GM19463 (cell line): Measurements from ENCODE around the gene STARD10.
A peak's percentile ranks its signal among the peaks of the same experiment; 100 is the strongest.

Source experiments
- ATAC-seq: cut with Tn5 transposase; IDR thresholded peaks from one replicate; pipeline ENCODE4 v1.9.1; 2021; ENCODE audit warnings: mild to moderate bottlenecking, moderate library complexity; ENCODE audit not compliant: unreplicated experiment

Gene STARD10

DNA sequence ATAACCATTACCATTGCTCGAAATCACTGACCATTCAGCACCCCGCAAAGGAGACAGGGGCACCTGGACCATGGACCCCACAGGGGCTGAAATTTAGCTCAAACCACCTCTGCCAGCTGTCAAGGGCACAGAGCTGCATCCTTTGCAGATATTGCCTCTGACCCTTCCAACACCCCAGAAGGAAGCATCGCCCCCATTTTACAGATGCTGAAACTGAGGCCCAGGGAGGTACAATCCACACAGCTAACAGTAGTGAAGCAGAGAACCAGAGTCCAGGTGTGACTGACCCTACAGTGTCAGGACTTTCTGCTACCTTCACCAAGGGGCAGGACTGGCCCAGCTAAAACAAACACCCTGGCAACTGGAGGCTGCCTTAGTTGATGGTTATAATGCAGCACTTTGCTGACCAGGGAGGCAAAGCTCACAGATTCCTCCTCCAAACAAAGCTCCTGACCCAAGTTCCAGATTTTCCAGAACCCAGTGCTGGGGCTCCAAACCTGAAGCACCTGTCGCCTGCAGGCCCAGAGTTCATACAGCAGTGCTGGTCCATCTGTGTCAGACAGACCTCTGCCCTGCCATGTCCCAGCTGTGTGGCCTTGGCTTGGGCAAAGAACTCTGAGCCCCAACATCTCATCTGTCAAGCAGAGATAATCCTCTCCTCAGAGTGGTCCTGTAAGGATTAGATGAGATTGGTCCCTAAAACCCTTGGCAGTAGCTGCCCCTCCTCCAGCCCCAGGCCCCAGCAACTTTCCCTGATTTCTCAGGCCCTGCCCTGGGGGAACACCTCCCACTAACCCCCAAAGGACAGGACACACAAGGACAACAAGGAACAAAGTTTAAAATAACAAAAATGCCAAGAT is 26.4 kb downstream of the STARD10 start:
- no peak for ATAC-seq

DNA sequence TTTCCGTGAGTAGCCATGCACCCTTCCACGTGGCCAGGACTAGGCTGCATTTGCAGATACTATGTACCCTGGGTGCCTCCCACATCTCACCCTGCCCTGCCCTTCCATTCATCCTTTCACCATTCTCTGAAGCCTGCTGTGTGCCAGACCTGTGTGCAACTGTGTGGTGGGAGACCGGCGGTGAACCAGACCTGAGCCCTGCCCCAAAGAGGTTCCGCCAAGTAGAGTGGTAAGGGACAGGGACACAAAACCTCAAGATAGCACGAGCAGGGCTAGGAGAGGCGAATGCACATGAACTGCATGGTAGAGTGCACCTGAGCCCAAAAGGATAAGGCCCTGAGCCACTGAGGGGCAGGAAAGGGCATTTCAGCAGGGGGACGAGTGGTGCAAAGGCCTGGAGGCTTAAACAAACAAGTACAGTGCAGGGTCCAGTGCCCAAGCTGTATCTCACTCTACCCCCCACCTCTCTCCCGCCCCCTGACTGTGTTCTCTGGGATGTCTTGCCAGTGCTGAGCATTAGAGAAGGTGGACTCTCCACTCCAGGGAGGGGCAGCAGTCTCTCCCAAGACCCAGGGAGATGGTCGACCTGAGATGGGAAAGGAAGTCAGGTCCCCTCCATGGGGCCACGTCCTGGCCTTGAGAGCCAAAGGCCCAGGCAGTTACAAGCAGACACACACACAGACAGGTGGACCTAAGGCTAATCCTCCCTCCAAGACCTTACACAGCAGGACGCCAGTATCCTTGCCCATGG is 27.5 kb downstream of the STARD10 start:
- ATAC-seq, result no peak

DNA sequence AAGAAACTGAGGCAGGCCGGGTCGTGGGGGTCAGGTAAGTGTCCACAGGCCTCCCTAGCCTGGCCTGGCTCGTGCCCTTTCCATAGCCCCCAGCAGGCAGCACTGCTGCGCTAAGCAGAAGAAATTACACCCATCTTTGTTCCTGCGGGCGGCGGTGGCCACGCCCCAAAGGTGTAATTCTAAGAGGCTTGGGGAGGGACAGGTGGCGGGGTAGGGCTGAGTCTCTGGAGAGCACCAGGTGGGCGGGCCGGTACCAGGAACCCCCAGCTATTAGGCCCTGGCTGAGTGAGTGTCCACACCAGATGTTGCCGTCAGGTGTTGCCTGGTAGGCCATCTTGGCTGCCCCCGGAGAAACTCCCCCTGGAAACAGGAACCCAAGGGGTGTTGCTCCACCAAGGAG is 29.3 kb downstream of the STARD10 start:
- ATAC-seq, result no peak

DNA sequence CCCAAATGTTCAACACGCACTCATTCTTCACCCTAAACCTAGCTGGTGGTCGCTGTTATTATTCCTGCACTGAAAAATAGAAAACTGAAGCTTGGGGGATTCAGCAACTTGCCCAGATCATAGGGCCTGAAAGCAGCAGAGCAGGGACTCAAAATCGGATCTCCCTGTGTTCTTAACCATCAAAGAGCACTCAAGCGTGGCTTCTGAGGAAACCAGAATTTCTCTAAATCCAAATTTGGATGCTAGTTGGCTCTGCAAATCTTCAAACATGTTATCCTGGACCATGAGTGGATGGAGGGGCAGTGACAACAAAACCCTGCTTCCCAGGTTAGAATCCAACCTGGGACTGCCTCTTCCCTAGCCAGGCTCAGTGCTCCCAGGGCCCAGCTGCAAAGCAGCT is 30.0 kb downstream of the STARD10 start:
- no peak for ATAC-seq

DNA sequence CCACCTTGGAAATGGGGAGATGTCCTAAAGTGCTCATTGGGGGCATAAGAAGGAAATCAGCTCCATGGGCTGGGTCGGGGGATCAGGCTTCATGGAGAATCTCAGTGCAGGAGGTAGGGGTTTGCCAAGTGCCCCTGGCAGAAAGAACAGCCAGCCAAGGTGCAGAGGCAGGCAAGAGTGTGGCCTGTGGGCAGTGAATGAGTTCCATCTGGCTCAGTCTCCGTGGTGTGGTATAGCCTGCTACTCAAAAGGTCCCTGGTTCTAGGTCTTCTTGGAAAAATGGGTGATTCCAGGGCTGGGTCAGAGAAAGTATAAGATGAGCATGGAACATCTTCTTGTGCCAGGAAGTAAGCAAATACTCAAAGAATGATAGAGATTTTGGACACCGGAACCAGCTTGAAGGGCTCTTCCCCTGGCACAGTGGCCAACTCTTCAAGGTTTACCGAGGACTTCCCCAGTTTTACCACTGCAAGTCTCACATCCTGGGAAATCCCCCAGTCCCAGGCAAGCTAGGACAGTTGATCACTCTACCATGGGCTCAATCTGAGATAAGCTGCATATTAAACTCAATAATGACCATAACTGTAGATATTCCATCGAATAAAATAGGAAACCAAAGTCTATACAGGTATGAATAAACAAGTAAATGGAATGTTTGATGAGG is 31.1 kb downstream of the STARD10 start:
- peak; percentile 71 for ATAC-seq

DNA sequence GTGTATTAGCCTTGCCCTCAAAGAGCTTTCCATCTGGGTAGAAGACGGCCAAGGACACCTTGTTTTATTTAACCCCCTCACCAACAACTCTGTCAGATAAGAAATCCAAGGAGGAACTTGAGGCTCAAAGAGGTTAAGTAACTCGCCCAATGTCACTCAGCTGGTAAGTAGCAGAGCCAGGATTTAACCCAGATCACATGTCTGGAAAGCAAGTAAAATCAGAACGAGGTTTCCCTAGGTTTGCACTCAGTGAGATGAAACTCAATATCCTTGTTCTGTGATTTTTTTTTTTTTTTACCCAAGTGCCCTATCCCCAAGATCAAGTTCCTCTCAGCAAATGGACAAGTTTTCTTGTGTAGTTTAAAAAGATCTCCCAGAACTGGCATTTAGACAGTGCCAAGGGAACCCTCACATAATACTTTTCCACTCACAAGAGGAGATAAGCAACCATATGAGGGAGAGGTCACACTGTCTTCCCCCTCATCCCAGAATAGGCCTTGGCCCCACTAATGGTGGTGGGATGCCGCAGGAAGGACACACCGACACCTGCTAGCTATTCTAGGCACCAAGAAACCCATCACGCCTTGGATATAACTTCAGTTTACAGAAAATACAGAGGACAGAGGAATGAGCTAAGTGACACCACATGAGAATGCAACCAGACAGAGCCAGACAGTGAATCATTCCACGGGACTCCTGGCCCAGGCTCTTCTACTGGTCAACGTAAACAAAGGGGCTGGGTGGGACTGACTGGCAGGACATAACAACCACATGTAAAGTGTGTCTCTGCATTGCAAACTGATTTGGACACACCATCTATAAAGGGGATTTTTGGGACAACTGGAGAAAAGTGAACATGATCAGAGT is 33.1 kb downstream of the STARD10 start:
- ATAC-seq, result no peak

DNA sequence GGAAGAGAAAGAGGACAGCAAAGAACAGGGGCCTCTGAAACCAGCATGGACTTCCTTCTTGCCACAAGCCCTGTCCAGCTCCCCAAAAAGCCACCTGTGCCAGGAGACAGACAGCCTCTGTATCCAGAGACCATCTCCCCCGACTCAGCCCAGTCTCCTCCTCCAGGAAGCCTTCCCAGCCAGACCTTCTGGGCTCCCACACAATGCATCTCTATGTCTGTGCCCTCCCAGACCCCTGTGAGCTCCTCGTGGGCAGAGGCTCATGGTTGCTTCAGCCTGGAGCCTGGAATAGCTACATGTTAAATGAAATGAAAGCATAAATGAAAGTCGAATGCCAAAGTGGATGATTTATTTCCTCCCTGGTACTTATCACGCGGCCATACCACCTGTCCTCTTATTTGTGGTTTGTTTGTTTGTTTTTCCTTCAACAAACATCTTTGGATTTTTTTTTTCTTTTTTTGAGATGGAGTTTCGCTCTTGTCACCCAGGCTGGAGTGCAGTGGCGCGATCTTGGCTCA is 34.3 kb downstream of the STARD10 start:
- no peak for ATAC-seq

DNA sequence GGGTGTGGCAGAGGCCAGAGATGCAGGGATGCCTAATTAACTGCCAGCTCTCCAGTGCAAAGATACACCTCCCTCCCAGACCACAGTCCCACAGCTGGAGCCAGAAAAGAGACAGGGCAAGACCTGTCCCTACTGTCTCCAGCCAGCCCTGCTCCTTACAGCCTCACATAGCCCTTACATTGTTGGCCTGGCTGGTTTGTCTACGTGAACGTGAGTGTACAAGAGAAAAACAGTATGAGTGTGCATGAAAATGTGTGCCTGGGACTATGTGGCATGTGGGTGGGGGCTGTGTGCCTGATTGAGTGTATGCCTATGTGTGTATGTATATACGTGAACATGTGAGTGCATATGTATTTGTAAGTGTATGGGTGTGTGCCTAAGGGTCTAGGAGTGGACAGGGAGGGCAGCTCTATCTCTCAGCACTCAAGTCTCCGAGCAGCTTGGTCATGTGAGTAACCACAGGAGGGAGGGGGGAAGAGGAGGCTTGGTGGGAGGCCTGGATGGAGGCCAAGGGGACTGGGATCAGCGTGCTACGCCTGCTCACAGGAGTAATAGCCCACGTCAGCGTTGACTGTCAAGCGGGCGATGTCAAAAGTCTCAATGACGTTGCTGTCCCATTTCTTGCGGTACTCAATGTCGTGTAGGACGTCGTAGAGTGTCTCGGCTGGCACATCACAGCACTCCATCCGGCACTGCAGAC is 35.0 kb downstream of the STARD10 start:
- no peak for ATAC-seq

DNA sequence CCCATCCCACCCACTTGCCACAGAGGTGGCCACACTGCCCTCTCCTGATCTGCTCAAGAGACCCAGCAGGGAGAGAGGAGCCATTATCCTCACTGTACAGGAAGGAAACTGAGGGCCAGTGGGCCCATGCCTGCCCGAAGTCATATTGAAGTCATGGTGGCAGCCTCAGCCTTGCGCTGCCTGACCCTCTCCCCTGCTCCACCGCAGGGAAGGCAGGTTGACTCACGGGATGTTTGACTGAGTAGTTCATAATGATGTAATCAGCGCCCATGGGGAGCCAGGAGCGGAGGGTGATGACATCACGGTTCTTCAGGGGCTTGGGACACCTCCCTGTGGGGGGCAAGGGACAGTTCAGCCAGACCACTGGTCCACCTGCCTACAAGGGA is 35.5 kb downstream of the STARD10 start:
- ATAC-seq, result no peak

DNA sequence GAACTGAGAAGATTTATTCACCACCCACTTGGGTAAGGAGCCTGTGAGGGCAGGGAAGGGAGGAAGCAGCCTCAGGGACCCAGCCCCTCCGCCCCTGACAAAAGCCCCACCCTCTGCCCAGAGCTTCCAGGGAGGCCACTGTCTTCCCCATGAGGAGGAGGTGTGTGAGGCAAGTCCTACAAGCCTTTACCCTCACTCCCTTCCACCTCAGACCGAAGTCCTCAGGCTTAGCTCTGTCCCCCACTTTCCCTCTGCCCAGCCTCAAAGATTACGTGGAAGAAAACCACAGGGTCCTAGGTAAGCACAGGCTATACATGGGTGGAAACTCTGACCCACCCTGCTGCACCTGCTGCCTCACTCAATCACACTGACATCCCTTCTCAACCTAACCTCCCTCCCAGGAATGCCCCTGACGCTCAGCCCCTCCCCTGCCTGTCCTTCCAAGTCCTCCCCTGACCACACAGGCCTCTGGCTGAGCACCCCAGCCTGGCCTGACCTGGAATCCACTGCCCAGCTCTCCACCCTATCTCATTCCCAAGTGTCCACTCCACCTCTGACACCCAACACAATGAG is 38.0 kb downstream of the STARD10 start:
- no peak for ATAC-seq

DNA sequence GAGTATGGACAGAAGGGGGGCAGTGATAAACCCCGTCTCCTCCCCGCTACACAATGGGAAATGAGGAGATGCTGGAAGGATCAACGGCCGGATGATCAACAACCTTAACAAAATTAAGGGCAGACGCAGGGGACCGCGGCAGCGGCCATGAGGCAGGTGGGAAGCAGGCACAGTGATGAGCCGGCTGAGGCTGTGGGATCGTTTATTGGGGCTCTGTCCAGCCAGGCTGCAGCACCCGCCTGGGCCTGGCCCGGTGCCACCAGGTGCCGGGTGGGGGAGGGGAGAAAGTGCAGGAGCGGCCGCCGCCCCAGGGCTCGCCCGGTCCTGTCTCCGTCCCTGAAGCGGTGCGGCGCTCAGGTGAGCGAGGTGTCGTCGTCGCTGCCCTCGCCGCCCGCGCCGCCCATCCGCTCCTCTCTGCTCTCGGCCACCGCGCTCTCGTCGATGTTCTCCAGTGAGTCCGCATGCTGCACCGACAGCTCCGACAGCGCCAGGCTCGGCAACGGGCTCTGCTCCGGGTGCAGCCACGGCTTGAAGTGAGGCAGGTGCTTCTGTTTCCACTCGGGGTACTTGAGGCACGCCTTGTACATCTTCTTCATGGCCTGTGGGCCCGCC is 39.2 kb downstream of the STARD10 start:
- no peak for ATAC-seq

DNA sequence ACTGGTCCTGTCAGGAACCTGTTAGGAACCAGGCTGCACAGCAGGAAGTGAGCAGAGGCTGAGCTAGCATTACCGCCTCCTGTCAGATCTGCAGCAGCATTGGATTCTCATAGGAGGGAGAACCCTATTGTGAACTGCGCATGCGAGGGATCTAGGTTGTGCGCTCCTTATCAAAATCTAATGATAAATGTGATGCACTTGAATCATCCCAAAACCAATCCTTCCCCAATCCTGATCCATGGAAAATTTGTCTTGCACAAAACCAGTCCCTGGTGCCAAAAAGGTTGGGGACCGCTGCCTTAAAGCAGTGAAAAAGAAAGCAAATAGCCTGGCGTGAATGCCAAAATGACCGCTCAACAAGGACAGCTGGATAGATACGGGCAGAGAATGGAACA is 39.7 kb downstream of the STARD10 start:
- no peak for ATAC-seq

DNA sequence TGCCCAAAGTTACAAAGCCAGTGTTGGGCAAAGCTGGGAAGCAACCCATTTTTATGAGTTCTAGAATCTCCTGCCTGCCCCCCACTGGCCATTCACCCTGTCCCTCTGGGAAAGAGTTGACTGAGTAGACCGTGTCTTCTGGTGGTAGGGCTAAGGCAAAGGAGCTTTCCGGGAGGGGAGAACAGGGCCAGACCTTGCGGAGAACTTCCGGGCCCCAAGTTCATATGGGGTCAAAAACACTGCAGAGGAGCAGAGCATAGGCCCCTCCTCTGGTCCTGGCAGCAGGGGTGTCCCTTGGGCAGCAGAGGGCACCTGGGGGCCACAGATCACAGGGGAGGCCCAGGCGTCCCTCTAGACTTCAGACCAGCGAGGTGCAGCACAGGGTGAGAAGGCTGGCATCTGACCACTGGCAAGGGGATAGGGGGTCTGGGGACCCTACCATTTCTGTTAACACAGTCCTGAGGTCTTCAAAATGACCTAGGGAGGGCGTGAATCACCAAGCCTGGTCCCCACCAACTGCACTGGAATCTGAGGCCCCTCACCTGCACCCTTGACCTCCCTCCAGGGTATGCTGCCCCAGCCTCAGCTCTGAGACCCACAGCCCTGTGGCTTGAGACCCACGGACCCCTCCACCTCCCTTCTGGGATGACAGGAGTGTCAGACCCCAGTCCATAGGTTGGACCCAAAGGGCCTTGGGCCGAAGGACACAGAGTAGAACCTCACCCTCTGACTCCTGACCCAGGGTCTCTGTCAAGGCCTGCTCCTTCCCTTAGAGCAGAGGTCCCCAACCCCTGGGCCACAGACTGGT is 40.3 kb downstream of the STARD10 start:
- no peak for ATAC-seq

DNA sequence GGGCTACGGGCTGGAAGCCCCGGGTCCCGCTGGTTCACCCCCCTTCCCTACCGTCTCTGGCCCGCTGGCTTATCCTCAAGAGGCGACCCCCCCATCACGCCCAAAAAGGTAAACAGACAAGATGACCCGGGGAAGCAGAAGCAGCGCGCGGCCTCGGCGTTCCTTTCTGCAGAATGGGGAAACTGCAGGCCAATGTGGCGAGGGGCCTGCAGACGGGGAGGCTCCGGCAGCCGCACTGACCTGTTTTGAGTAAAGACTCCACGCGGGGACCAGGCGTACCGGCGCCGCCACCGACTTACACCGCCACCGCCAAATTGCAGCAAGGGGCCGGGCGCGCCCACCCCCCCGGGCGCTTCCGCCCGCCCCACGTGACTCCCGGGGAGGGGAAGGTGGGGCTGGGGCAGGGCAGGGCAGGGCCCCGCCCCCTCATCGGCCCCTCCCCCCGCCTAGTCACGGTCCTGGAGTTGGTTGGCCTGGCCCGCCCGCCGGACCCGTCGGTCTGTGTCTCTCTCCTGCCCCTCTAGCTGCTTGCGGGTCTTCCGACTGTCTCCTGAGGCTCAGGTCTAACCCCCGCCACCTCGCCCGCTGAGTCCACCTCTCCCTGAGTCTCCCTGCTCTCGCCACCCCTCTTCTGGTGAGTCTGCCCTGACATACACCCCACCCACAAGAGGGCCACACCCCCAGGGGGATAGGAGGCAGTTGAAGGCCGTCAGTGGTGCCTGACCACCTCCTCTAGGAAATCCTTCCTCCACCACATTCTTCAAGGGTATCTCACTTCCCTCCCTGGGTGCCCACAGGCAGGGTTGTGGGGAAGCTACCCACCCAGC is 41.5 kb downstream of the STARD10 start, which contains the start of gene ARAP1:
ARAP1 (minus strand) TSS at position 321 of the 827 bp plus-strand sequence. CDS start 25,280 bp downstream, outside the sequence.
- ATAC-seq, result peak; percentile 67

DNA sequence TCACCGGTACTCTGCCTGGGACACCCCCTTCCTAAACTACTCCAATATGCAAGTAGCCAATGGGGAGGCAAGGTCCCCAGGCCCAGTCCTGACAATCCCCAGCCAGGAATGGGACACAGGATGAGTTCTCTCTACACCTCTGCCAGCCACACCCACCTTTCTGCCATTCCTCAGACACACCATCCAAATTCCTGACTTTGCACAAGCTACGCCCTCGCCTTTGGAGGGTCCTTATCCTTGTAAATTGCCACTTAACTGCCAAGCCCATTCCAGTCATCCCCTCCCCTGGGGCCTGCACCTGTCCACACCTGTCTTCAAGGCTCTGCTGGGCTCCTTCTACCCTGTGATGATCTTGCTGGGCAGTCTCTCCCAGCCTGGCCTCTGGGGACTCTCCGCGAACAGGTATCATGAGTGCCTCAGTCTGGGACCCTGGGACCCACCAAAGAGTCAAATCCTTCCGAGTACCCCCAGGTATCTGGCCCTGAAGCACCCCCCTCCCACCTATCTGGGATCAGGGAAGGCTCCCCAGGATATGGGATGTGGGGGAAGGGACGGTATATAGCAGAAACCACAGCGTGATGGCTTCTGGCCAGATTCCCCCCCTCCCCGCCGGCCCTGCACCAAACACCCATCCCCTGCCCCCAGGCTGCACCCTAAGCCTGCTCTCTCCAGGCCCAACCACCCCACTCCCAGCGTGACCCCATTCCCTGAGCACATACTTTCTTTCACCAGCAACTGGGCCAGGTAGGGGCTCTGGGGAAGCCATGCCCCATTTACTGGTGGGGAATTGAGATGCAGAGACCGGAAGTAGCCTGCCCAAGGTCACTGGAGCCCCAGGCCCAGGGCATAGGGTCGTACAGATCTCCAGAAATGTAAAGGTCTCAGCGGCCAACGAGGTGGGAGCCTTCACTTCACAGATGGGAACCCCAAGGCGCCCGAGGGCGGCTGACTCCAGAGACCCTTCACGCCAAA is 42.4 kb downstream of the STARD10 start:
- ATAC-seq, result no peak

DNA sequence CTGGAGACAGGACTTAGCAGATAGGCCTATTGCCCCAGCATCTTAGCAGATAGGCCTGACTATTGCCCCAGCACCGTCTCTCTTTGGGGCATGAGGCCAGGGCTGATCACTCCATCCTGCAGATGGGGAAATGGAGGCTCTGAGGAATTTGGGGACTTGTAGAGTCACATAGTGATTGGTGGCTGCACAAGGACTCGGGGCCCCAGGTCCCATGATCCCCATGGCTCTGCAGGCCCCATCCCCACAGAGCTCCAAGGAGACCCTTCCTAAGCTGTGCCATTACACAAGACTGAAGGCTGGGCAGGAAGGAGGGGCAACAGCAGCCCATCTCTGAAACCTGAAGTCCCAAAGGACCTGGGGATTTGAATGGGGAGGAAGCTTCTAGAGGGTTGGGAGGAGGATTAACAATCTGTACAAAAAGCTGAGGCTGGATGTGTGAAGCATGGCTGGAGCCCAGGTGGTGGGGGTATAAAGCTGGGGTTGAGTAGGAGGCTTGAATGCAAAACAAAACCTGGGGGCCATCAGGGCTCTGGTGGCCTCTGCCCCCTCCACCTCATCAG is 43.2 kb downstream of the STARD10 start:
- no peak for ATAC-seq
